DMS79 (cell line): ENCODE data around the gene EYS.

Source experiments
- DNase-seq: peaks from one replicate; lab custom pipeline; 2025; lab: John Stamatoyannopoulos, UW

EYS gene

GRCh38 chr6:63671098-63671754, 2035.8 kb downstream of the EYS start:
- DNase-seq: no peak
